ENCODE results near the gene DIP2B.
"Not testable (repeated sequence)": the region's sequence is repeated elsewhere in the genome, so short reads cannot be mapped to it uniquely, and the experiment has no call there.

Gene DIP2B

GRCh38 chr12:50504798-50505674 lies at the start of gene DIP2B:
Gene DIP2B, plus strand, starts transcription at chr12:50504985. Its CDS starts 156 bp downstream, at chr12:50505141.
- peak; percentile 92 to 93 for DNase-seq (ENCODE audit: low read depth in 1 of 2, low spot score in 1 of 2)

- DNase-seq (ENCODE audit: low read depth in 1 of 2, low spot score in 1 of 2) = no peak
Observed at GRCh38 chr12:50458606-50459005, 46.2 kb upstream of the DIP2B start.

- DNase-seq (ENCODE audit: low read depth in 1 of 2, low spot score in 1 of 2) = no peak
Observed at GRCh38 chr12:50467439-50467838, 37.3 kb upstream of the DIP2B start.

- no peak for DNase-seq (ENCODE audit: low read depth in 1 of 2, low spot score in 1 of 2)
Observed at GRCh38 chr12:50477241-50477832, 27.4 kb upstream of the DIP2B start.

GRCh38 chr12:50482571-50482970 lies 22.2 kb upstream of the DIP2B start:
- no peak for DNase-seq (ENCODE audit: low read depth in 1 of 2, low spot score in 1 of 2)

GRCh38 chr12:50483488-50483887 lies 21.3 kb upstream of the DIP2B start:
- no peak for DNase-seq (ENCODE audit: low read depth in 1 of 2, low spot score in 1 of 2)

GRCh38 chr12:50488801-50489200 lies 16.0 kb upstream of the DIP2B start:
- DNase-seq (ENCODE audit: low read depth in 1 of 2, low spot score in 1 of 2) = no peak

GRCh38 chr12:50498119-50498518 lies 6.7 kb upstream of the DIP2B start:
- not testable (repeated sequence) for DNase-seq (ENCODE audit: low read depth in 1 of 2, low spot score in 1 of 2)

- DNase-seq (ENCODE audit: low read depth in 1 of 2, low spot score in 1 of 2) = no peak
Observed at GRCh38 chr12:50505675-50506530, 1.1 kb downstream of the DIP2B start.

GRCh38 chr12:50506753-50507473 lies 2.1 kb downstream of the DIP2B start:
- no peak for DNase-seq (ENCODE audit: low read depth in 1 of 2, low spot score in 1 of 2)

GRCh38 chr12:50507474-50507838 lies 2.7 kb downstream of the DIP2B start:
- DNase-seq (ENCODE audit: low read depth in 1 of 2, low spot score in 1 of 2) = no peak

- no peak for DNase-seq (ENCODE audit: low read depth in 1 of 2, low spot score in 1 of 2)
Observed at GRCh38 chr12:50507930-50508329, 3.1 kb downstream of the DIP2B start.

- no peak for DNase-seq (ENCODE audit: low read depth in 1 of 2, low spot score in 1 of 2)
Observed at GRCh38 chr12:50508414-50508813, 3.6 kb downstream of the DIP2B start.

- DNase-seq (ENCODE audit: low read depth in 1 of 2, low spot score in 1 of 2) = no peak
Observed at GRCh38 chr12:50508970-50509663, 4.3 kb downstream of the DIP2B start.

- DNase-seq (ENCODE audit: low read depth in 1 of 2, low spot score in 1 of 2) = no peak
Observed at GRCh38 chr12:50514526-50515276, 9.9 kb downstream of the DIP2B start.

GRCh38 chr12:50515587-50515986 lies 10.8 kb downstream of the DIP2B start:
- DNase-seq (ENCODE audit: low read depth in 1 of 2, low spot score in 1 of 2) = no peak

- no peak for DNase-seq (ENCODE audit: low read depth in 1 of 2, low spot score in 1 of 2)
Observed at GRCh38 chr12:50517421-50518048, 12.8 kb downstream of the DIP2B start.

- no peak for DNase-seq (ENCODE audit: low read depth in 1 of 2, low spot score in 1 of 2)
Observed at GRCh38 chr12:50518090-50518489, 13.3 kb downstream of the DIP2B start.

GRCh38 chr12:50519353-50519752 lies 14.6 kb downstream of the DIP2B start:
- DNase-seq (ENCODE audit: low read depth in 1 of 2, low spot score in 1 of 2) = no peak

Measured in activated T-helper 1 cell treated with anti-CD3 and anti-CD28 coated beads, Interleukin-2, amount 50 U/mL, for 16 hours (primary cell).